CD4-positive, alpha-beta T cell (primary cell): ENCODE measurements around the gene GET3. TPM values are rescaled to one million over a fixed set of nuclear protein-coding genes. Genes with fewer than 3 reads are reported as not detected.

Experiments
- ATAC-seq: fragments of 200-7000 bp; cut with Tn5 transposase; one replicate; pipeline ENCODE4 v1.10.0; 2022; ENCODE audit warnings: mild to moderate bottlenecking; ENCODE audit not compliant: poor library complexity
- CTCF ChIA-PET: fragments of 350-600 bp; sonication (Branson Sonifier 250); formaldehyde crosslinking; loops from one replicate; lab custom pipeline; 2021; ENCODE audit warnings: antibody characterized with exemption, inconsistent platforms; lab: Charles Lee
- POLR2A ChIA-PET: fragments of 350-600 bp; sonication (Branson Sonifier 250); formaldehyde crosslinking; loops from one replicate; lab custom pipeline; 2021; ENCODE audit warnings: antibody characterized with exemption, inconsistent platforms; lab: Charles Lee
- DNase-seq, 14 experiments: peaks; one replicate each; pipeline ENCODE4 v3.0.0-alpha.2; 2013 to 2020; ENCODE audit warnings: mixed read lengths in 2 of 14
- H3K27ac ChIP-seq, 2 donors: one replicate each; pipeline versions ENCODE4 v1.5.1 to v1.7.0; 2013; ENCODE audit warnings: low read length in 2 of 2, low read depth in 1 of 2, mild to moderate bottlenecking in 1 of 2
- H3K27me3 ChIP-seq, 2 experiments: 1 replicate in 1 of 2; 2 replicates in 1 of 2; pipeline versions ENCODE4 v1.6.1 to v1.7.0; 2013; ENCODE audit warnings: low read length in 2 of 2, control low read depth in 1 of 2, mild to moderate bottlenecking in 1 of 2, moderate library complexity in 1 of 2; ENCODE audit not compliant: insufficient read depth in 2 of 2, control insufficient read depth in 1 of 2
- H3K36me3 ChIP-seq: one replicate; pipeline ENCODE4 v1.6.1; 2013; ENCODE audit warnings: low read length, control low read depth; ENCODE audit not compliant: insufficient read depth
- H3K4me1 ChIP-seq: one replicate; pipeline ENCODE4 v1.6.1; 2013; ENCODE audit warnings: low read length, control low read depth; ENCODE audit not compliant: insufficient read depth
- H3K4me3 ChIP-seq: one replicate; pipeline ENCODE4 v1.5.1; 2013; ENCODE audit warnings: mild to moderate bottlenecking, low read length, moderate library complexity
- H3K9me3 ChIP-seq, 2 experiments: 1 replicate in 1 of 2; 2 replicates in 1 of 2; pipeline versions ENCODE4 v1.6.1 to v1.7.0; 2013; ENCODE audit warnings: low read length in 2 of 2, mild to moderate bottlenecking in 2 of 2, control low read depth in 1 of 2, moderate library complexity in 1 of 2; ENCODE audit not compliant: control insufficient read depth in 1 of 2, insufficient read depth in 1 of 2
- H3K27ac Mint-ChIP-seq: one replicate; pipeline ENCODE4 v1.8.0; 2020; ENCODE audit warnings: mixed read lengths
- H3K27me3 Mint-ChIP-seq: one replicate; pipeline ENCODE4 v1.8.0; 2021; ENCODE audit warnings: mixed read lengths
- H3K36me3 Mint-ChIP-seq: one replicate; pipeline ENCODE4 v1.8.0; 2021; ENCODE audit warnings: low read depth, mixed read lengths
- H3K4me1 Mint-ChIP-seq: one replicate; pipeline ENCODE4 v1.8.0; 2021; ENCODE audit warnings: low read depth, mixed read lengths
- H3K4me3 Mint-ChIP-seq: one replicate; pipeline ENCODE4 v1.8.0; 2020; ENCODE audit warnings: mild to moderate bottlenecking, mixed read lengths
- H3K9me3 Mint-ChIP-seq: one replicate; pipeline ENCODE4 v1.8.0; 2020; ENCODE audit warnings: mixed read lengths
- CTCF ChIP-seq: fragments of 200-600 bp; IDR thresholded peaks from one replicate; pipeline ENCODE4 v1.8.0; 2022; ENCODE audit warnings: antibody characterized with exemption, mild to moderate bottlenecking
- intact Hi-C, 2 experiments: fragments of 100-400 bp; cut with DNase I in 1 of 2; cut with micrococcal nuclease in 1 of 2; formaldehyde crosslinking; loops; one replicate each; pipeline versions ENCODE4 v1.15.1 to v1.9.0; 2023 to 2025; cut with DNase I, micrococcal nuclease
- total RNA-seq, 174 experiments: library from RNA in 2 of 174; stranded (reverse) in 2 of 174; gene quantifications; one replicate each; pipeline ENCODE4 v1.2.3 and lab custom pipeline; 2021 to 2026

Gene GET3
- total RNA-seq, 2 experiments from 2014 or later = 13.9 to 14.5 TPM

- H3K4me1 Mint-ChIP-seq = peaks cover 6% of the 10 kb centered on the region
- Histone ChIP-seq H3K4me1 (peaks cover 6% of the 10 kb centered on the region), H3K27me3 (no peaks in the 10 kb centered on the region), H3K27ac (no peak overlapping the region), H3K36me3 (peaks cover 58% of the 10 kb centered on the region), H3K9me3 (no peaks in the 10 kb centered on the region), H3K4me3 (no peak overlapping the region)
- peaks cover 67% of the 10 kb centered on the region for H3K36me3 Mint-ChIP-seq
- ChIA-PET POLR2A (no interaction called here), CTCF (no interaction called here)
- TF ChIP-seq CTCF = no peak
- ATAC-seq (no peak), DNase-seq (no peak)
- no peak overlapping the region for H3K27ac Mint-ChIP-seq
- no peaks in the 10 kb centered on the region for H3K27me3 Mint-ChIP-seq
- H3K4me3 Mint-ChIP-seq = no peak overlapping the region
- no peaks in the 10 kb centered on the region for H3K9me3 Mint-ChIP-seq
- intact Hi-C loops = no loop called here
These were observed 35.6 kb upstream of the GET3 start for GRCh38 chr19:12701596-12702282.

GRCh38 chr19:12703046-12703445, 34.3 kb upstream of the GET3 start:
- Mint-ChIP-seq H3K4me3 (no peak overlapping the region), H3K4me1 (peaks cover 3% of the 10 kb centered on the region), H3K9me3 (no peaks in the 10 kb centered on the region), H3K27me3 (no peaks in the 10 kb centered on the region), H3K27ac (no peak overlapping the region), H3K36me3 (peaks cover 69% of the 10 kb centered on the region)
- no peaks in the 10 kb centered on the region for H3K9me3 ChIP-seq
- no peak for TF ChIP-seq CTCF
- H3K27ac ChIP-seq = no peak overlapping the region
- CTCF ChIA-PET = no interaction called here
- no peaks in the 10 kb centered on the region for H3K4me1 ChIP-seq
- H3K27me3 ChIP-seq = no peaks in the 10 kb centered on the region
- peak in 1 of 14 experiments; percentile 32 for DNase-seq
- H3K36me3 ChIP-seq = peaks cover 59% of the 10 kb centered on the region
- POLR2A ChIA-PET = no interaction called here
- H3K4me3 ChIP-seq = no peak overlapping the region
- intact Hi-C loops = no loop called here
- peak; percentile 41 for ATAC-seq

GRCh38 chr19:12705169-12705568, 32.1 kb upstream of the GET3 start:
- H3K27ac ChIP-seq = no peak overlapping the region
- POLR2A ChIA-PET = no interaction called here
- Mint-ChIP-seq H3K27me3 (no peaks in the 10 kb centered on the region), H3K36me3 (peaks cover 71% of the 10 kb centered on the region), H3K4me1 (no peaks in the 10 kb centered on the region), H3K4me3 (no peak overlapping the region), H3K9me3 (no peaks in the 10 kb centered on the region), H3K27ac (no peak overlapping the region)
- CTCF ChIA-PET = no interaction called here
- TF ChIP-seq CTCF = no peak
- peaks cover 64% of the 10 kb centered on the region for H3K36me3 ChIP-seq
- H3K9me3 ChIP-seq = no peaks in the 10 kb centered on the region
- ATAC-seq (no peak), DNase-seq (no peak)
- intact Hi-C loops = no loop called here
- H3K4me1 ChIP-seq = no peaks in the 10 kb centered on the region
- H3K27me3 ChIP-seq = no peaks in the 10 kb centered on the region
- no peak overlapping the region for H3K4me3 ChIP-seq
